HG02943 (cell line): ENCODE data around the gene IDNK.
"Not testable (repeated sequence)": the region's sequence is repeated elsewhere in the genome, so short reads cannot be mapped to it uniquely, and the experiment has no call there.

Source experiments
- ATAC-seq: cut with Tn5 transposase; IDR thresholded peaks from one replicate; pipeline ENCODE4 v1.9.1; 2021; ENCODE audit warnings: mild to moderate bottlenecking, low read depth, moderate library complexity; ENCODE audit not compliant: unreplicated experiment

The IDNK gene

DNA sequence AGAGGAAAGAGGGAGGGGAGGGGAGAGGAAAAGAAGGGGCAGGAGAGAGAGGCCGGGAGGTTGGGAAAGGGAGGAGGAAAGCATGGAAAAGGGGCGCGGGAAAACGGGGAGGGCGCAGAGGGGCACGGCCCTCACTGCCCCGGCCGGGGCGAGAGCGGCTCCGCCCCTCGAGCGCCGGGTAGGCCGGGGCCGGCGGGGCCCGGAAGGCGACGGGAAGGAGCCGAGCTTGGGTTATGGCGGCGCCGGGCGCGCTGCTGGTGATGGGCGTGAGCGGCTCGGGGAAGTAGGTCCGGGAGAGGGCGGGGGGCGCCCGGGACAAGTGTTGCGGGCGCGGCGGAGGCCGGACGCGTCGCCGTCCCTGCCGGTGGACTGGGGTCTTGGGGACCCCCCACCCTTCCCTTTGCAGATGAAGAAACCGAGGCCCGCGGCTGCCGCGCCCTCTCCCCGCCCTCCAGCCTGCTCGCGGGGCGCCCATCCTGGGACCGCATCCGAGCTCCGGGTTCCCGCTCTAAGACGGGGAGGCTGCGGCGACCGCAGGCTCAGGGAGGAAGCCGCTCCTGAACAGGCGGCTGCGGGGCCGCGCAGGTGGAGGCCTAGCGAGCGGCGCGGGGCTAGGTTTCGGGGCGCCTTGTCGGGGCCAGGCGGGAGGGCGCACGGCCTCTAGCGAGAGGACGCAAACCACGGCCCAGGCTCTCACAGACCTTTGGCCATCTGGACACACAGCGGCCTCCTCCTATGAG lies at the start of gene IDNK:
IDNK (plus strand) TSS at position 205 of the 740 bp plus-strand sequence; CDS start at position 234, 29 bp downstream.
- ATAC-seq: peak; percentile 75

DNA sequence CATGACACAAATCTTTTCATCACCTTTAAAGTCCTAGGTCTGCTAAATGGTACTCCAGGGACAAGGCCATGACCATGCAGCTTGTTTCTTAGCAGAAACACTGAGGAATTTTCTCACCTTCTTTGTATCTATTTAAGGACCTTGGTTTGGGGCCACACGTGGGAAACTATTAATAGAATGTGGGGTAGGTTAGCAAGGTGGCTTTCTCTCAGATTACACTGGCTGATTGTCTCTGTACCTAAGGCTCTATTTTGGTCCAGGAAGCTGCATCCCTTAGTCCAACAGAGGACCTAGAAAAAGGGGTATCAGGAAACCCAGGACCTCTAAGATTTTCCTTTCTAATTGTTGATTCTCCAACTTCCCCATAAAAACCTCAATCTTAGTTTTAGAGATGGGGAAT lies 48.5 kb upstream of the IDNK start:
- ATAC-seq: no peak

DNA sequence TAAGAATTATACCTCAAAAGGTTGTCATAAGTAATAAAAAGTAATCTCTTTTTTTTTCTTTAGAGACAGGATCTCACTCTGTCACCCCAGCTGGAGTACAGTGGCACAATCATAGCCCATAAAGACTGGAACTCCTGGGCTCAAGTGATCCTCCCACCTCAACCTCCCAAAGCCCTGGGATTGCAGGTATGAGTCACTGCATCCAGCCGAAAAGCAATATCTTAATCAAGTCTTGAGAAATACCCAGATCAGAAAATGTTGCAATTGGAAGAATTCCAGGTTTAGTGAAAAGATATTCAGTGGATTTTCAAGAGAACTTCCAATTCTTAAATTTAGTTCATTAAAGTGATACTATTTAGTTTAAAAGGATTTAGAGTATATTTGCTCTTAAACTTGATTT lies 40.9 kb upstream of the IDNK start:
- ATAC-seq: no peak

DNA sequence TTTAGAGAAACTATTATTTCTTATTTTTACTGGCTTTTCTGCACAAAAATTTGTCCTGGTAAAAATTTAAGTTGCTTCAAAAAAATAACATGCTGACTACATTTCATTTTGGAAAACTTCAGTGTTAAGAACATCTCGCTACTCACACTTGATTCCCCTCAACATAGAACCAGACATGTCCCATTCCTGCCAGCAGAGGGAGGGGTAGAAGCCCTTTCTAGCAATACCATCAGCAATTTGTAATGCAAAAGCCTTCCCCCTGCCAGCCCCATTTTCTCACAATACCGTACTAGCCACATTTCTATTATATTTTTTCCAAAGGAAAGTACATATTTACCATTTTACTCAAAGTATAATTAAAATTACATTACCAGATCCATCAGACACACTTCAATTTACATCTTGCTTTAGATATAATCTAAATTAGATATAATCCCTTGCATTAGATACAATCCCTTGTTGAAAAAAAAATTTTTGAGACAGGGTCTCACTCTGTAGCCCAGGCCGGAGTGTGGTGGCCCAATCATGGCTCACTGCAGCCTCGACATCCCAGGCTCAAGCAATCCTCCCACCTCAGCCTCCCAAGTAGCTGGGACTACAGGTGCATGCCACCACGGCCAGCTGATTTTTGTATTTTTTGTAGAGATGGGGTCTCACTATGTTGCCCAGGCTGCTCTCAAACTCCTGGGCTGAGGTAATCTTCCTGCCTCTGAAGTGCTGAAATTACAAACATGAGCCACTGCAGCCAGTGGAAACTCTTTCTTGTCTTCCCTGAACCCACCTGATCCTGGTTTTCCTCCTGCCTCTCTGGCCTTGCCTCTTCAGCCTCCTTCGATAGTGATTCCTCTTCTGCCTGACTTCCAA lies 39.6 kb upstream of the IDNK start:
- ATAC-seq: no peak

DNA sequence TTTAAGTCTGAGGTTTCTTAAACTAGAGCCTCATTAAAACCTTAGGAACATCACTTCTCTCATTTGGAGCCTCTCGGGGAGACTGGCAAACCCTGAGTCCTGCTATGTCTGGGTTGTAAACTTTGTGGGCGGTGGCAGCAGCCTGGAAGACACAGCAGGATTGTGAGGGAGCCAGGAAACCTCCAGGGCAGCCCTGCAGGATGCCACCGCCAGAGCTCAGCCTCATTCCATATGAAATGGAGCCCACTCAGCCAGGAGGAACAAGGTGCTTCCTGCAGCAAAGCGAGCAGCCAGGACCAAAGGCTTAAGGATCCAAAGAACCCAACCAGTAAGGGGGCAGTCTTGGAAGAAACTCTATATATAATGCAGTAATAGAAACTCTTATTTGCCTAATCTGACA lies 37.9 kb upstream of the IDNK start:
- ATAC-seq: no peak

DNA sequence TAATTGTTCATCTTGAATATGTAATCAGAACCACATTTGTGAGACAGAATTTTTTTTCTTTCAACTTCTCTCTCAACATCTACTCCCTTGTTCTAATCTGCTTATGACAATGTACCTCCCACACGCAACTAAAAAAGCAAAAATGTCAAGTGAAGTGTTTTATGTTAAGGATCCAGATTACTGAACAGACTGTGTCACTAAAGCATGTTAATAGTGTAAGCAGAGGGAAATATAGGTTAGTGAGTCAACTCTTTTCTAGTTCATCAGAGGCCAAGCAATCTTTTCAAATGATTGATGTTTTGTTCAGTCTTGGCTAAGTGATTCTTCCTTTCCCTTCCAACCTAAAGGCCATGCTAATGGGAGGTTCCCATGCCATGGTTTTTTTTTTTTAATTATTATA lies 34.7 kb upstream of the IDNK start:
- ATAC-seq: no peak

DNA sequence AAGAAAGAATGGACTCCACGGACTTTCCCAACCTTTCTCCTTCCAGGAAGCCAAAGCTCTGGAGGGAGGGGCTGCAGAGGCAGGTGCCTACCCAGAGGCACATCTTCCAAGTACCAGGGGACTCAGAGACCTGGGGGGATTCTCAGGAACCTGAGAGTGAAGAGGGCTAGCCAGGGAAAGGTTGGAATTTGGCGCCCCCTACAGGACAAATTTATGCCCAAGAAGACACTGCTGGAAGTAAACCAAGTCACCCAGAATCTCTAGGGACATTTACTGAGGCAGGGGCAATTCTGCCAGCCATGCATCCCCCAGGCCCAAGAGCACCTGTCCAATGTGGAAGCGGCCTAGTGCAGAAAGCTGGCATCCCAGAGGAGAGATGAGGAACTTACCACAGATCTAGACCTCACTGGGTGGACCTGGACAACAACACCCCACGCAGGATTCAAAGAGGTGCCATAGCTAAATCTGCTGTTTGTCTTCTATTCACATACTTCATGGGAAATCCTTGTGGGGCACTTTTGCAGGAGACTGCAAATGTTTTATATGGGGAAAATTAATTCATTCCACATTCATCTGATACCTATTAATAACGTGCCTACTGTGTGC lies 25.9 kb upstream of the IDNK start:
- no peak for ATAC-seq

DNA sequence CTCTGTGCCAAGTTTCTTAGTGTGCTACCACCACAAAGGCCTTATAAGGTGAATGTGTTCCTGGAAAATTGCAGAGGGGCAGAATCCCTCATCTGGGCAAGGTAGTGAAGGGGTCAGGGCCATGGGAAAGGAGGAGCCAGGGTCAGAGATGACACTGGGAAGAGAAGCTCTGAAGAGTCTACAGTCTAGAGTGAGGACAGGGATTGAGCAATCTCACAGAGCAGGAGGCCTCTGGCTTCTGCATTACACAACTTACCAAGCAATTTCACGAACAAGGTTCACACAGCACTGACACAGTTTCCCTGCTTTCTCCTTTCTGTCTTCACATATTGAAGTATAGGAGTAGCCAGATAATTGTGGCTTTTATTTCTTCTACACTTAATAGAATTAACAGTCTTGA lies 24.5 kb upstream of the IDNK start:
- no peak for ATAC-seq

DNA sequence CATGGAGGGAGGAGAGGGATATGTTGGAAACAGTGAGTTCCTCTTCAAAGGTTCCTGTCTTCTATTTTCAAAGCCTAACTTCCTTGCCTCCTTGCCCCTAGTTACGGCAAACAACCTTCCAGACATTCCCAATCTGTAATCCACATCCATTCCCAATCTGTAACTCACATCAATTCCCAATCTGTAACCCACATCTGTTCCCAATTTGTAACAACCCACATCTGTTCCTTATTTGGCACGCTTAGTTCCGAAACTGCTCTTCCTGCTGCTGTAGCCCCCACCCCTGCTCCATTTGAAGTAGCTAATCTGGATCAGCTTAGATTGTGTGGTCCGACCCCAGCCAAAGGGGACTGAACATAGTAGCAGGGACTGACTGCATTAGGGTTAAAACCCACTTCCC lies 23.9 kb upstream of the IDNK start:
- ATAC-seq: no peak

DNA sequence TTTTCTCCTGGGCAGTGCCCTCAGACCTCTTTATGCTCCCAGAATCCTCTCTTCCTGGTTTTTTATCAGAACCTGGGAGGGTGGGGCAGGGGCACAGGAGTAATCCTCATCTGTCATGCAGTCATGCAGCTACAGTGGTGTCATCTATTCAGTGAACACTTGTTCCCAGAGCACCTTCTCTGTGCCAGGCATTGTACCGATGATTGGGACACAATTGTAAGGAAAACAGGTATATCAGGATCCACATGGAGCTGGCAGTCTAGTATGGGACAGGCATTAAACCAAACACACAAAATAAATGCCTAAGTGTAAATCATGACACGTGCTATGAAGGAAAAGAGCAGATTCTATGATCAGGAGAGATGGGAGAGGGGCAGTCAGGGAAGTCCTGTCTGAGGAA lies 21.5 kb upstream of the IDNK start:
- ATAC-seq: no peak

DNA sequence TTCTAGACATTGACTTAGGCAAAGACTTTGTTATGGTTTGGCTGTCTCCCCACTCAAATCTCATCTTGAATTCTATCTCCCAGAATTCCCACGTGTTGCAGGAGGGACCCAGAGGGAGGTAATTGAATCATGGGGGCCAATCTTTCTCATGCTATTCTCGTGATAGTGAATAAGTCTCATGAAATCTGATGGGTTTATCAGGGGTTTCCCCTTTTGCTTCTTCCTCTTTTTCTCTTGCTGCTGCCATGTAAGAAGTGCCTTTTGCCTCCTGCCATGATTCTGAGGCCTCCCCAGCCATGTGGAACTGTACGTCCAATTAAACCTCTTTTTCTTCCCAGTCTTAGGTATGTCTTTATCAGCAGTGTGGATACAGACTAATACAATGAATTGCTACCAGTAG lies 15.3 kb upstream of the IDNK start:
- ATAC-seq: not testable (repeated sequence)

DNA sequence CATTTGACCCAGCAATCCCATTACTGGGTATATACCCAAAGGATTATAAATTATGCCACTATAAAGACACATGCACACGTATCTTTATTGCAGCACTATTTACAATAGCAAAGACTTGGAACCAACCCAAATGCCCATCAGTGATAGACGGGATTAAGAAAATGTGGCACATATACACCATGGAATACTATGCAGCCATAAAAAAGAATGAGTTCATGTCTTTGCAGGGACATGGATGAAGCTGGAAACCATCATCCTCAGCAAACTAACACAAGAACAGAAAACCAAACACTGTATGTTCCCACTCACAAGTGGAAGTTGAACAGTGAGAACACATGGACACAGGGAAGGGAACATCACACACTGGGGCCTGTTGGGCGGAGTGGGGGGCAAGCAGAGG lies 9.6 kb upstream of the IDNK start:
- not testable (repeated sequence) for ATAC-seq

DNA sequence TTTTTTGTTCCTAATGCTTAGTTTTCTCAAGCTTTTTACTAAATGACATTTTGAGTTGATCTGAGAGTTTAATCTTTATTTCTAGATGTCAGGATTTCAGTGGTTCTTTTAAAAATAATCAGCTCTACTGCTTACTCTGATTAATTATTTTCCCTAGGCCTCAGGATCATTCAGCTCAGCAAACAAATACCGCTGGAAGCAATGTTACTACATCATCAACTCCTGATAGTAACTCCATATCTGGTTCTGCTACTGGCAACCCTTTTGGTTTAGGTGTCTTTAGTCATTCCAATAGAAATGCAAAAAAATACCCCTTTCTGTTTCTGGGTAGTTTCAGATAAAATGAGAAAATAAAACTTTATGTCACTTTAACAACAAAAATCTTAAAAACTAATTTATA lies 5.6 kb upstream of the IDNK start:
- ATAC-seq: no peak

DNA sequence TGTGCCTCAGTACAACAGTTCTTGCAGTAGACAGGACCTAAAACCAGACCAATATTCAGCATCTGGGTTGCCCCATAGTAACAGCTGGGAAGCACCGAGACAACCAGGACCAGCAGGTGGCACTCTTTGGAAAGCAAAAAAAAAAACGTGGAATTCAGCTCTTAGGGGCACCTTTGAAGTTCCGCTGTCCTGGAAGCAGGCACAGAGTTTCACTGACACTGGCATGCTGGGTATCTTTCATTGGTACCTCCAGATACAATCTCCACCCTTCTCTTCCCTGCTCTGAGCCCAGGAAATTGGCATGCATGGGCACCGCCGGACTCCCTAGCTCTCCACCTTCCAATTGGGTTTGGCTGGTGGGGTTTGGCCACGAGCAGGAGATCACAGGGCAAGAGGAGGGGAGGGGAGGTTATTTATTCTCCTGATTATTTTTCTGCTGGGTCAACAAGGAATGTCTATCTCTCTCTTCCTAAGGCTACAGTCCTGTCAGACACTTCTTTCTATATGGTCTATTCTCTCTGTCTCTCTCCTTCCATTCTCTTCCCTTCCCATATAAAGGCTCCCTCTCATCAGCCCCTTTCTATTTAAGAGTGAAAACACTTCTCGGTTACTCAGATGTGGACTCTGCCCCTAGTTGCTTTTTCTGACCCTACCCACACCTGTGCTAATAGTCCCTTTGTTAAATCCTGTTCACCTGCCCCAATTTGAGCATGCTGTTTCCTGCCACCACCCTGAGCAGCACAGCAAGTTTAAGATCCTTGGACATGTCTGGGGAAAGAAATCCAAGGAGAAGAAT lies 1.9 kb upstream of the IDNK start:
- ATAC-seq: no peak

DNA sequence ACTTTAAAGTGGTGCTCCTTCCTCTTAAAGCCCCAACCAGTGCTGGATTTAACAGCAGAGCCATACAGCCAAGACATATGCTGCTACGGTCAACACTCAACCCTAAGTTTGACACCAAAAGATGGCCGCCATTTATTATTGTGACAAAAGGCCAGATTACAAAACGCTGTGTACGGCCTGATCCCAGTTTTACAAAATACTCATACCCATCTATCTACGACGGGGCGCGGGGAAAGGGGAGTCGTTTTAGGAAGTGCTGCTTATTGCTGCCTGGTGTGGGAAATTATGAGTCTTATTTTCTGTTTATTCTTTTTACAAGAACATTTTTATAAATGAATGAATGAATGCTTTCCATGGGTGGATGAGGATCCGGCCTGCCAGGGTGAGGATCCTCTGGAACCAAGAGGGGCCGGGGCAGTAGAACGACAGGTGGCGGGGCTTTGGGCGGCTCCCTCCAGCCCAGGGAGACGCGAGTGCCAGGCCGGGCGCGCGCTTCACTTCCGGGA lies 457 bp upstream of the IDNK start:
- ATAC-seq: peak; percentile 45

DNA sequence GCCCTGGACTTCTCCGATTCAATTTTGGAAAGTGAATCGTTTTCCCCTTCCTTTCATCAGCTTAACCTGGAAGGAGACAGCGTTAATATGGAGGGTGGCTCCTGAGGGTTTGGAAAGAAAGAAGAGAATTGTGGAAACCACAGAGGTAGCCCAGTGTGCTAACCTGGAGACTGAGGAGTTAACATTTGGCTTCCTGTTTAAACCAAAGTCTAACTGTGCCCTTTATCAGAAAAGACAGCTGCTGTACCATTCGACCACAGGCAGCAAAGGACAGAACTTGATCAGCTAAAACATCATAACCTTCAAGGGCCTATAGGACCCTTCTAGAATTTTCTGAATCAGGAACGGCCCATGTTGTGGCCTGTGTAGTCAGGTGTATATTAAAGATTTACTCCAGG lies 735 bp downstream of the IDNK start:
- ATAC-seq: peak; percentile 36

DNA sequence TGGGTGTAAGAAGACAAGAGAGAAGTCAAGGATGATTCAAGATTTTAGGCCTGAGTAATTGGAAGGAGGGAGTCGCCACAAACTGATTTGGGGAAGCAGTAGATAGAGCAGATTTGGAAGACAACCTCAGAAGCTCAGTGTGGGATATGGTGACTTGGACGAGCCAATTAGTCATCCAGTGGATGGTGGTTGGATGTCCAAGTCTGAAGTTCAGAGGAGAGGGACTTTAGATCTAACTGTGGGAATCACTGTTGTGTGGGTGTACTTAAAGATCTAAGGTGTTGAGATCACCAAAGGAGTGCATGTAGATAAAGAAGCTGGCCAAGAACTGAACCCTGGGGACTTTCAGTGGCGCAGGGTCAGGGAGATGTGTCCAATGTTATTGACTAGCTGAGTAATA lies 2.2 kb downstream of the IDNK start:
- no peak for ATAC-seq

DNA sequence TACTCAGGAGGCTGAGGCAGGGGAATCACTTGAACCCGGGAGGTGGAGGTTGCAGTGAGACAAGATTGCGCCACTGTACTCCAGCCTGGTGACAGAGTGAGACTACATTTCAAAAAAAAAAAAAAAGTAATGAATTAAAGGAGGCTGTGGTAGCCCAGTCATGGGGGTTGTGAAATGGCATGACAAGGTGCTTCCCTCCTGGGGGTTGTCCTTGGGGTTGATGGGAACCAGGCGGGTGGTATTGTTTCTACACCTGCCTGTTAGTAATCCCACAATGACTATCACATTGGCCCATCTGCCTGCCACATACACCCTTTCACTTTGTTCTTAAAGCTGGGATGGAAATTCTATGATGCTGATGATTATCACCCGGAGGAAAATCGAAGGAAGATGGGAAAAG lies 5.6 kb downstream of the IDNK start:
- ATAC-seq: no peak

DNA sequence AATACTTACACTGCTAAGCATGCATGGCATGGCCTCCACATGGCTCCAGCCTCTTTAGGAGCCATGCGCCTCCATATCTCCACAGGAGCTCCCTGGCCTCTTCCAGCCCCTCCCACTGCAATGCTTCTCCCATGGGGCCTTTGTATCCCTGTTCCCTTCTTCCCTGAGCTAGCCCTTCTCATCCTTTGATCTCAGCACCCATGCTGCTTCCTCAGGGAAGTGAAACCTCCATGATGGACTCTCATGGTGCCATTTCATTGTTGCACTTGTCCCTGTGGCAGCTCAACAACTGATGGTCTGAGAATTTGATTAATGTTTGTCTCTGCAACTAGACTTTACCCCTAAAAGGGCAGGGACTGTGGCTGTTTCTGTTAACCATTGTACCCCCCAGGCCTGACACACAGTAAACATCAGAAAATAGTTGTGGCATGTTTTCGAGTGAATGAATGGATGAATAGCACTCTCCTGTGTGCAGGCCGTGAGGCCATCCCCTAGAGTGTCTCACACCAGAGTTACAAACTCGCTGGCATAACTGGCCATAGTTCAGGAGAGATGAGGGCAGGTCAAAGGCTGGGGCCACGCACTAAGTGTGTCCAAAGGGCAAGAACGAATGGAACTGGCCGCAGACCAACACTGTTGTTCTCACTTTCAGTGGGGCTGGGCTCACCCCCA lies 6.6 kb downstream of the IDNK start:
- no peak for ATAC-seq

DNA sequence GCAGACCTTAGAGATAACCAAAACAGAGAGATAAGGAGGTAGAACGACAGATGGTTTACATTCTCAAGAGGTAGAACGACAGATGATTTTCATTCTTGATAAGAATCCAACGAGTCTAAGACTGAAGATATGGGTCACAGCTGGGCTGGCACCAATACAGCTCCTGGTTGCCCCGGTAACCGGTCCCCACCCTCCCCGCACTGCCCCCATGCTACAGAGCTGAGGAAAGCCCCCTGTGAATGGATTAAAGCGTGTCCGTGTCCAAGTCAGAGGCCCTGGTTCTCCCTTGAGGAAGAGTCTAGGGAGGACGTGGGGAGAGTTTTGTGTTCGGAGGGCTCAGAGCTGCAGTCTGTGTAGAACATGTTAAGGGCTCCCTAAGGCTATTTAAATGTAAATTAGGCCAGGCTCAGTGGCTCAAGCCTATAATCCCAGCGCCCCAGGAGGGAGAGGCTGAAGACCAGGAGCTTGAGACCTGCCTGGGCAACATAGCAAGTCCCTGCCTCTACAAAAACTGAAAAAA lies 8.1 kb downstream of the IDNK start:
- ATAC-seq: no peak
